HG02938 (cell line): Measurements from ENCODE around the gene MSN.

Experiments used
- ATAC-seq: cut with Tn5 transposase; IDR thresholded peaks from one replicate; pipeline ENCODE4 v1.9.1; 2021; ENCODE audit warnings: mild to moderate bottlenecking, moderate library complexity; ENCODE audit not compliant: unreplicated experiment

MSN gene

DNA sequence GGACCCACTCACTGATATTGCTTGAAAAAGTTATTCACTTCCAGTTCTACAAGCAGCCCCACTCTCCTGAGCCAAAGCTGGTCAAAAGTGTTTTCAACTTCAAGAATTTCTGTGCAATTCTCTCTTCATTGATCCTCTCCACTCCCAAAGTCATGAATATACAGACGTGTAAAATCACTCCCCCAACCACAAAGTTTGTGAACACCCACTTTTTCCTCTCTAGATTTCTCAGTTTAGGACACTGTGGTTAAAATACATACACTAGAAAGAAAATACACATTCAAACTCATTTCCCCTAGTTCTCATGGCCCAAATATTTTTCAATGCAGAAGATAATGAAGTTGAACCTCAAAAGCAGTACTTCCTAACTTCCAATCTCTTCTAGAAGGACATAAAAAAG lies 116.3 kb downstream of the MSN start:
- ATAC-seq = no peak
